GM20431 (cell line): ENCODE data around the gene ATP5F1E.

Source experiments
- in situ Hi-C: fragments of 300-500 bp; cut with MseI, MboI; formaldehyde crosslinking; loops from one replicate; pipeline ENCODE4 v1.15.0; 2020; ENCODE audit warnings: low sequenced_read_pairs; ENCODE audit not compliant: unreplicated experiment

The ATP5F1E gene

DNA sequence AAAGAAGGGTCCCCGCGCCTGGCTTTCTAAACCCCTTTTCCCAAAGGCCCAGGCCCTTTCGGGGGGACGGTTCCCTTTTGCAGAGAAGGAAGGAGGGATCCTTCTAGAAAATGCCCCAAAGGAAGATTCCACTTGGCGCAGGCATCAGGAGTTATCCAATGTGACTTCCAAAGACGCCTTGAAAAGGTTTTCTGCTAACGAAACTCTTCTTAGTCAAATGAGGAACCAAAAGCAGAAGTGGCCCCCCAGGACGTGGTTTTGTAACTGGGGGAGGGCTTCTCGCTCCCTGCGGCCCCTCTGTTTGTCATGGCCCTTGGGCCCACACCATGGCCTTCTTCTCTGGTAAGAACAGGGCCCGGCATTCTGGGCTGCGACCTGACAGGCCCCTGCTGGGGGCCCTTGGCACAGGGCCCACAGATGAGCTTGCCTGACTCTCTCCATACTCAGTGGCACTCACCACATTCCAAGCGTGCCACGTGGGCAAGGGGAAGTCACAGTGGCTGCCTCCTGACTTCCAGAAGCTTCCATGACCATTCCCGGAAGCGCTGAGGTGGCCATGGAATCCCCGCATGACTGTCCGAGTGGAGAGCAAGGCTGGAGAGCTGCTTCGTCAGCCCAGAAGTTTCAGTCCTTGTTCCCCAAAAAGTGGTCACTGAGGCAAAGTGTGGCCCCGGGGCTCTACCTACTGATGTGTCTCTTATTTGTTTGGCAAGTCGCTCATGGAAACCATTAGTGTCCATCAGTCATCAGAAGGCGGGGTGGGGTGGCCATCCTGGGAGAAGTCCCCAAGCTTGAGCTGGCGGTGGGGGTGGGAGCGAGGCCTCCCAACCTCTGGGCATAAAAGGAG lies 24.2 kb downstream of the ATP5F1E start:
- in situ Hi-C loops: no loop called here

DNA sequence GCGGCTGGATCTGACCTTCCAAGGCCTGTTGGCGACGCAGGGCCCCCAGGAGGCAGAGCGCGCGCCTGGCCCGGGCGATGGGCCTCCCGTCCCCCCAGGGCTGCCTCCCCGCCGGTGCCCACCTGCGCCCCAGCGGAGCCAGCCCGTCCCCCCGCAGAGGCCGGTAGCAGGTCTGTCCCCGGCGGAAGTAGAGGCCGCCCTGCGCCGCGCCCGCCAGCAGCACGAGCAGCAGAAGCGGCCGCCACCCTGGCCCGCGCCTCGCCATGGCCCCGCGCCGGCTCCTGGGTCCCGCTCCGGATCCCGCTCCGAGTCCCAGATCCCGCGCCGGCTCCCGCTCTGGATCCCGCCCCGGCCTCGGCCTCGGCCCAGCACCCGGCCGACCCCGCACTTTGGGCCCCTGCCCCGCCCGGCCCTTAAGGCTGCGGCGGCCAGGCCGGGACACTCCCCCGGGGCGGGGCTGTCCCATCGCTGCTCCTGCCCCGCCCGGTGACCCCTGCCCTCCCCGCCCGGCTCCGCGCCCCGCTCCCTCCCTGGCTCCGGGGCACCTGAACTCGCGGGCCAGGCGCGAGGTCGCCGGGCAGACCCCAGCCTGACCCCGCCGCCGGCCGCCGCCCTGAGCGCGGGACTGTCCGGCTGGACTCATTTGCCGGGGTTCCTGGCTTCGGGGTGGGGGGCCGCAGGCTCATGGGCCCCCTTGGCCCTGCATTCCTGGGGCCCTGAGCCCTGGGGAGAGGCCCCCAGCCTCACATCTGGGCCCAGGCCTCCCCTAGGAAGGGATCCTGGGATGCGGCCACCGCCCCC lies 25.1 kb downstream of the ATP5F1E start, which contains the start of gene CTSZ:
Gene CTSZ (minus strand): TSS at position 391 of the 801 bp plus-strand sequence. CDS start 126 bp downstream, at position 265.
- in situ Hi-C loops: no loop called here

DNA sequence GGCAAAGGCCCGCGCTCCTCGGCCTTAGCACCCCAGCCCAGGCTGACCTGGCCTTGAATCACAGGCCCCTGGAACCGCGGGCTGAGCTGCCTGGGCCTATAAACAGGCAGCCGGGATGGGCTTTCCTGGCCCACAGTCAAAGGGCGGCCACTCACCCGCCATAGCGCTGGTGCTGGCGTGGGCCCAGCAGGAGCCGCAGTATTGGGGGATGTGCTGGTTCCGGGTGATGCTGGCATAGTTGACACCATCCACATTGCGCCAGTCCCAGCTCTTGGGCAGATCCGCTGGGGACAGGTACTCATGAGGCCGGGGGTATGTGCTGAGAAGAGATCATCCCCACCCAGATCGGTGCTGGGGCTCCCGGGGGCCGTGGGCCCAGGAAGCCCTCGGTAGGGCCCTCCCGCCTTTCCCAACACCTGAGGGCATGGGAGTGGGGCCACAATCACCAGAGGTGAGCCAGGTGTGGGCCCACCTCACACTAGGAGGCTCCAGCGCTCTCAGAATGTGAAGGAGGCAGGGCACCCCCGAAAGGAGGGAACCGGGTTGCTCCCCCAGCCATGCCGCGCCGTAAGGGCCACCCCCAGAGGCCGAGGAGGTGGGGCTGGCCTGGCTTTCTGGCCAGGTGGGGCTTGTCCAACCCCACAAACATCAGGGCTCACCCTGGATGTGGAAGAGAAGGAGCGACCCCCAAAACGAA lies 25.8 kb downstream of the ATP5F1E start:
- in situ Hi-C loops: no loop called here

DNA sequence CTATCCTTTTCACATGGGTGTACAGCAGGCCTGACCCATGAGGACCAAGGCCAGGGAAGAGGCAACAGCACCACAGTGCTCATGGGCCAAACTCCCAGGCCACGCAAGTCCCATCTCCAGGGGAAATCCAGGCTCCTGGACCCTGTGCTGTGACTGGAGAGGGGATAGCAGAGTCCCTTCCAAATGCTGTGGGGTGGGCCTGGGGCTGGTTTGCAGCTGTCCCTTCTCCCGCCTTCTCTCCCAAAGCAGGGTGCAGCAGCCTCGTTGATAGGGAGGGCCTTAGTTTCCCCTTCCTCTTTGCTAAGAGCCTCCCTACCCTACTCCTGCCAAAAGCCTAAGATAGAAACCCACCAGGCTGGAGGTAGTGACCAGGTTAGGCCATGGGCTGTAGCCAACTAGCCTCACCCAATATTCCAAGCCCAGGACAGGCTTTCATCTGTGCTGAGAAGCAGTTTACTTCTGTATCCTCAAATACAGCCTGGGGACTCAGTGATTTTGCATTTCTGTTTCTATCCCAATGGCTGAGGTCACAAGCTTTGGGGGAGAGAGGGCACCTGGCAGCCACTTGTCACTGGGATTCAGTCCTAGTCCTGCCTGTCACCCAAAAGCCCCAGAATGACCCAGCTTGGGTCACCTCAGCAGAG lies 26.5 kb downstream of the ATP5F1E start:
- in situ Hi-C loops: no loop called here

DNA sequence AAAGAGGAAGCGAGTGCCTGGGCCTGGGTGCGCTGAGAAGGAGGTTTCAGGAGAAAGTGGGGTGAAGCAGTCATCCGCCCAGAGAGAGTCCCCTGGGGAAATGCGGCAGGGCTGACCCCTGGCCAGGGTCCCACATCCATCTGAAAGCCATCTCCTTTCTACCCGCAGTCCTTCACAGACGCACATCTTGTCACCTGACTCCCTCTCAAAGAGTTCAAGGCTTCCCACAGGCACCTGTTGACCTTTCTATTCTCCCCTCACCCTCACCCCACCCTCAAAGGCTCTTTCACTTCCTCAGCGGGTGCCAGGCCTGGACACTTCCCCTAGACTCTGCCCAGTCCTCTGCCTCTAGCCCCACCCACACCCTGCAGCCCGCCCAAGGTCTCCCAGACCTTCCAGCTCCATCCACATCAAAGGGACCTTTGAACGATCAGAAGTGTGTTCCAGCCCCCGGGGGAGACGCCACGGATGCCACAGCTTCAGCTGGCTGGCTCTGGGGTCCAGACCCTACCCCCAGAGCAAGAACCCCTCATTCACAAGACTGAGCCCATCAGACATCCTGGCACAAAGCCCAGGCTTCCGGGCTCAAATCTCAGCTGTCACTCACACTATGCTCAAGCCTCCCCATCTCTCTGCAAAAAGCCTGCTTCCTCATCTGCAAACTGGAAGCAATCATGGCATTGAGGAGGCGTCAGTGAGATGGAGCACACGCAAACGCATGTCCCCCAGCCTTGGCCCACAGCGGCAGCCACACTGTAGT lies 27.2 kb downstream of the ATP5F1E start:
- in situ Hi-C loops: no loop called here

DNA sequence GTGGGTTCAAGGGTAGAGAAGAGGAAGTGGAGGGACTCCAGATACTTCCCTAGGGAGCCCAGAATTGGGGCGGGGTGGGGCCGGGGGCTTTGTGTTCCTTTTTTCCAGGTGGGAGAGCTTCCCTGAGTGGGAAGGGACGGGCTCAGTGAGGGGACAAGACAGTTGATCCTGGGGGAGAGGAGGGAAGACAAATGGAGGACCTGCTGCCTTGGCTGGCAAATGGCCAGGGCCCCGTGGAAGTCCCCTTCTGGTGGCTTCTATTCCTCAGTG lies 27.7 kb downstream of the ATP5F1E start:
- in situ Hi-C loops: no loop called here

DNA sequence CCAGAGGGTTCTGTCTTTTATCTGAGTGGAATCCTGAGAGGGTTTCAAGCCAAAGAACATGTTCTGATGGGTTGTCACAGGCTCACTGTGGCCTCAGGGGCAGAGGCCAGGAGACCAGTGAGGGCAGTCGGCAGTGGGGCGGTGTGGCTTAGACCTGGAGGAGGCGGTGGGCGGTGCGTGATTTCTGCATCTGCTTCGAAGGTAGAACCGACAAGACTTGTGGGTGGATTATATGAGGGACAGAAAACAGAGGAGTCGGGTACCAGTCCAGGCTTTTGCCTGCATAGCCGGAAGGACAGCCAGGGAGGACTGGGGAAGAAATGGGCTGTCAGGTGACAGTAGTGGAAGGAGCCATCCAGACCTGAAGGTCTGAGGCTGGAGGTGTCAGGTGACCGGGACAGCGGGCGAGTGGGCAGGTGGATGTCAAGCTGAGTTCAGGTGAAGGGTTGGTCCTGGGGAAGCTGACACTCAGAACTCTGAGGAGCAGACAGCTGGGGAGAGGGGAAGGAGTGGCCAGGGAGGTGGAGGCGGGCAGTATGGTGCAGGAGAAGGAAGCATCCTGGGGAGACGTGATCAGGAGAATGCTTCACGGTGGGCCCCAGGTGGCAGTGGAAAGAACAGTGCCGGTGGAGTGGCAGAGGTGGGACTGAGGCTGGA lies 28.2 kb downstream of the ATP5F1E start:
- in situ Hi-C loops: no loop called here

DNA sequence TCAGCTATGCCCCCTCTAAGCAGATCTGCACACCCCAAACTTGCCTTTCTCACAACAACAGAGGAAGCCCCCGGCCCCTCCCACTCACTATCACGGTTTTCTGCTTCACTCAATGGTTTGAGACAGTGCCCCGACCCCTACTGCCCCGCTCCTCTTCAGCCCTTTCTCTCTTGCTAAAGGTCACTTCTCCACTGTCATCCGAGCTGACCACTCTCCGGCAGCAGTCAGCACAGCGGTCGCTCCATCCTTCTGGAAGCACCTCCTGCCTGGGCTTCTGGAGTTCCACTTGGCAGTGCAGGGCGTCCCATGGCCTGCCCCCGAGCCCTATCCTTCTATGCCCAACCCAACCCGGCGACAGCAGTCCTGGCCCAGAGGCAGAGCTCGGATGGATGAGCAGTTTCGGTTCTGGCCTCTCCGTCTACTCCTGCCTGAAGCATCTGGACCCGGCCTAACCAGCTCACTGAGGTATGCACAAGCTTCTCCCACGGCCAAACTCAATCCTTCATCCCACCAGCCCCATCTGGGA lies 29.2 kb downstream of the ATP5F1E start:
- in situ Hi-C loops: no loop called here

DNA sequence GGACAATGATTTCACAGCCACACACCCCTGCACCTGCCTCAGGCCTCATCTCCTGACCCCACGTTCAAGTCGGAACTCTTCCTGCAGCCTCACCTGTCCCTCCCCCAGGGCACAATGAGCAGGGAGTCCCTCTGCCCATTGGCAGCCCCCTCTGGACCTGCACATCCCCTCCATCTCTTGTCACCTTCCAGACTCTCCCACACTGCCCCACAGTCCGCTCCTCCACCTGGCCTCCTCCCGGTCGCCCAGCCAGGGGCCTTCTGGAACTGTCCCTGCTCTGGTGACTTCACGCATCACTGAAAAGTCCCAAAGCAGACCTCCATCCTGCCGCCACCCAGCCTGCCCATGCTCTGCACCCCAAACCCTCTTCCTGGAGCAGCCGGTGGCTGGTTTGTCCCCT lies 29.7 kb downstream of the ATP5F1E start:
- in situ Hi-C loops: no loop called here

DNA sequence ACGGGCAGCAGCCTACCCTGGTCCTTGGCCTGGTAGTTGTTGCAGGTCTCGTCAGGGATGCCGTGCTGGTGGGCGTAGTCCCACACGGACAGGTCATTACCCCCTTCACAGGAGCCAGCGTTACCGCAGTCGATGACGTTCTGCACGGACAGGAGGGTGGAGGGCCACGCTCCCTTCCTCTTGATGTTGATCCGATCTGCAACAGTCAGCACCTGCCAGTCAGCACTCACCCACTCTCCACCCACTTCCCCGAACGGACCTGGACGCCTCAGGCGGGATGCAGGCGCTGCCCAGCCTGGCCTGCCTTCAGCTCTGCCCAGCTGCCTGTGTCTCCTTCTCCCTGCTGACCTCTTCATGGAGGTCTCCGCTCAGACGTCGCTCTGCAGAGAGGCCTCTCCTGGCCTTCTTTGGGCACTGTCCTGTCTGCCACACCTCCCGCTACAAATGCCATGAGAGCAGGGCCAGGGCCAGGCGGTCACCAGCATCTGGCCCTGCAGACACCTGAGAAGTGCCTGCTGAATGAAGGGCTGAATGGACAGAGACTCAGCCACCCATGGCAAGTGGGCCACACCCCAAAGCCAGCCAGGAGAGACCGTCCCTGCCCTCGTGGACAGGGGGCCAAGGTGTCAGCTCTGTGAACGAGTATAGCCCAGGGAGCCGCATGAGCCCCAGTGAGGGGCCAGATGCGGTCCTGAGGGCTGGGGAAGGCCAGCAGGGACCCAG lies 30.5 kb downstream of the ATP5F1E start:
- in situ Hi-C loops: no loop called here

DNA sequence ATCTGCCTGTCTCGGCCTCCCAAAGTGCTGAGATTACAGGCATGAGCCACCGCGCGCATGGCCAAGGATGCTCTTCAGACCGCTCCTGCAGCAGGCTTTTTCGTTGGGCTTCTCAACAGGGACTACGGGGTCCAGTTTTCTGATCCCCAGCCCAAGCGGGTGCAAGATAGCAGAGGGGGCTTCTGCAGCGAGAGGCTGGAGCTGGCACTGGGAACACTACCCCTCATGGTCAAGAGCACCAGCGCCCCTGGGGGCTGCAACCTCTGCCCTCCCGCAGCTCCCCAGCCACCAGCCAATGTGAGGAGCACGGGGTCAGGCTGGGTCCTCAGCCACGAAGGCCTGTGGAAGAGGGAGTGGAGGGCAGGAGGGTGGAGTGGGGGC lies 31.1 kb downstream of the ATP5F1E start:
- in situ Hi-C loops: no loop called here

DNA sequence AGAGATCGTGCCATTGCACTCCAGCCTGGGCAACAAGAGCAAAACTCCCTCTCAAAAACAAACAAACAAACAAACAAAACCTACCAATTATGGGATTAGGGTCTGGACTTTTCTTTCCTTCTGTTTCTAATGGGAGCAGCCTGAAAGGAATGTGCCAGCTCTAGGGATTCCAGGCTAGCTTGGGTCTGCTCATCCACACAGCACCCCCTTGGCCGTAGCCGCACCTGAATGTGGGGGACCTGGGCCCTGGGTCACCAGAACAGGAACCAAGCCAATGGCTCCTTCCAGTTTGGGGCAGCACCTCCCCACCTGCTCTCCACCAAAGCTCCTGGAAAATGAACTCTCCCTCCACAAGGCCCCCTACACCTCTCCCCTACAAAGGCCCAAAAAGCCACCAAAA lies 31.8 kb downstream of the ATP5F1E start:
- in situ Hi-C loops: no loop called here

DNA sequence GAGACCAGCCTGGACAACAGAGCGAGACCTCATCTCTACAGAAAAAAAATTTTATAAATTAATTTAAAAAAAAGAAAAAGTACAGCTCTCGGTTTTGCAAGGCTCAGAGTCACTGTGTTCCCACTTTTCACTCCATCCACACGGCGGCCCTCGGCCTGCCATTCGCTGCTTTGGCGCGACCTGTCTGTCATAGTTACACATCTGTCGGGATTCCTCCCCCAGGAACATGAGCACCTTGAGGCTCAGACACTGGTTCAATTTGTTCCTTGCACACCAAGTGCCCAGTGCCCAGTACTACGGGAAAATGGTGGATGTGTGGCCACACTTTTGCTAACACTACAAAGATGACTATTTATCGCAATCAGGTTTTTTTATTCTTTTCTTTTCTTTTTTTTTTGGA lies 33.5 kb downstream of the ATP5F1E start:
- in situ Hi-C loops: no loop called here

DNA sequence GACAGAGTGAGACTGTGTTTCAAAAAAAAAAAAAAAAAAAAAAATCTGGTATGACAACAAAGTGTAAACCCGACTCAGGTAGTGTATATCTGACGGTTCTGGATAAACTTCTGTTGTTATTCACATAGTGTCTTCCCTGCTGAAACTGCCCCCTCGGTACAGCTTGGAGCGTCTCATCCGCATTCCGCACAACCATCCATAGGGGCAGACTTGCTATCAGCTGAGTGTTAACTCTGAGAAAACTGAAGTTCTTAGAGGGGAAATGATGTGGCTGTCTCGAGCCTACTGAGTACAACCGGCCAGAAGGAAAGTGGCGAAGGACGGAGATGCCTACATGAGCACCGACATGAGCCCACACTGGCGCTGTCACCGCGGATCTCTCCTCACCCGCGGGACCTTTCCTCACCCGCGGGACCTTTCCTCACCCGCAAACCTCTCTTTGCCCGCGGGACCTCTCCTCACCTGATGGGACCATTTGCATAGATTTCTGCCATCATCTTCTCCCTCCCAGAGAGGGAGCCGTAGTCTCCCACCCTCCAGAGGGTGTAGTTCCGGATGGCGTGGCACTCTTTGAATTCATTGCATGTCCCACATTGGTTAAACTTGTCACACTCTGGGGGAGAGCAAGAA lies 34.9 kb downstream of the ATP5F1E start:
- in situ Hi-C loops: no loop called here

DNA sequence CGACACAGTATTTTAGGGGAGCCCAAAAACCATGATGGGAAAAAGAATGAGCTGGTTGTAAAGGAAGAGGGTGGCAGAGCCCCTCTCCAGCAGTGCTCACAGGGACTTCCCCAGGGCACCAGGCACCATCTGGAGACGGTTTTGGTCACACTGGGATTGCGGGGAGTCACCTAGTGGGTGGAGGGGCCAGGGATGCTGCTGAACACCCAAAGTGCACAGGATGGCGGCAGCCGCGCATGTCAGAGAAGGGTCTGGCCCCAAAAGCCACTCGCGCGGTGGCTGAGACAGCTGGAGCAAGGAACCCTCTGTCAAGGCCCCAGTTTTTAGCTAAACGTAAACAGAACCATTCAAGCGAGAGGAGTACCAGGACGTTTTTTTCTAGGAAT lies 35.9 kb downstream of the ATP5F1E start:
- in situ Hi-C loops: no loop called here

DNA sequence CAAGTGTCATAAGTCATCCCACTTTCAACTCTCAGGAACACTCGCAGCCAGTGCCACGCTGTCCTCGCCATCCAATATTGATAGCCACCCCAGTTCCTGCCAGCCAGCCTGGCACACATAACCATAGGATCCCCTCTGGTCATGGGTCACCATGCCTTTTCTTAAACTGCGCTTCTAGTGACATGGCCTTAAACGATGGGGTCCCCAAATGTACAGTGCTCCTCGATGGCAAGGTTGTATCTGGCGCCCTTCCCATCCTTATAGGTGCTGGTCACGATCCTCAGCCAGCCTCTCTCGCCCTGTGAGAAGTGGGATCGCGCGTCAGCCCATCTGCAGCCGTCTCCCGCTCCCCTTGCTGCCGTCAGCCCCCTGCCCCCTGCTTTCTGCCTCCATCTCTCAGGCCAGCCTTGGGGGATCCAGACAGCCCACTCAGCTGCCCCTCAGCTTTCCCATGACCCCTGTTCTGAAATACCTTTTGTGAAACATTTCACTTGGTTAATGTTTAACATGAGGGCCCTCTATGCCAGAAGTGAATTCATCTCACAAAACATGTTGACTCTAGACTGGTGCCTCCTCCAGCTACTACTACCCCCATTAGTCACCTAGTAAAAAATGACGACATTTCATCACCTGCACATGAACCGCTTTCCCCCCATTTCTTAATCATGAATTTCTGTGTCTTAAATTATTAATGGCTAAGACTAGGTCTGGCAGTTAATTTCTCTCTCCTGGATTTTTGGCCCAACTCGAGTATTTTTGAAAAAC lies 36.5 kb downstream of the ATP5F1E start:
- in situ Hi-C loops: no loop called here

DNA sequence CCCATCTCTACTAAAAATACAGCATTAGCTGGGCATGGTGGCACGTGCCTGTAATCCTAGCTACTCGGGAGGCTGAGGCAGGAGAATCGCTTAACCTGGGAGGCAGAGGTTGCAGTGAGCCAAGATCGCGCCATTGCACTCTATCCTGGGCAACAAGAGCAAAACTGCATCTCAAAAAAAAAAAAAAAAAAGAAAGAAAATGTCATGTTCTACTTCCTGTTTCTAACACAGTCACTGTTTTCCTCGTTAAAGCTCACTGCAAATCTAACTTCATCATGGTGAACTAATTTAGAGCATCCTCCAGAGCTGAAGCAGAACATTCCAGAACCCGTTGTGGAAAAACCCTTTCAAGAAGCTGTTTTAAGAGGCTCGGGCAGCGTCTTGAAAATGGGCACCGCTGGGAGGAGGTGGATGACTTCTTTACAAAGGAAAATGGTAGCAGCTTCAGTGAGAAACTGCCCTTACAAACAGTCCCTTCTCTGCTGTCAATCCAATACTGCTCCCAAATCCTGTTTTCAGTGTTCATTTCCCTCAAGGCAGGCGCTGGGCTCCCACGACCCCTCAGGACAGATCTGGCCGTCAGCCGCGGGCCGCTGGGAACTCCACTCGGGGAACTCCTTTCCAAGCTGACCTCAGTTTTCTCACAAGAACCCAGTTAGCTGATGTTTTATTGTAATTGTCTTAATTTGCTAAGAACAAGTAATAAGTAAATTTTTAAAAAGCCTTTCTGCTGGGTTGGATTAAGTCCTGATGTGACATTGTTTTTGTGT lies 37.6 kb downstream of the ATP5F1E start:
- in situ Hi-C loops: no loop called here
